ENCODE data around the gene ZNF625. TPM values are rescaled to one million over a fixed set of nuclear protein-coding genes. Genes with fewer than 3 reads are reported as not detected.

Gene ZNF625
- total RNA-seq = under 1 TPM; 0.56 to 0.85 TPM
- 0.58 TPM for polyA plus RNA-seq (2013, experiment 1 of 2)
- polyA plus RNA-seq (2013, experiment 2 of 2) = 1.3 TPM
- 0 to 0.54 (median 0.11) reads per million in 172 experiments for total RNA-seq

- POLR2A ChIA-PET = interaction anchor here (0.7 to 1.6 kb wide), 3 partner anchors 16 to 177 kb away, joined by 3 to 11 read pairs (median 4); partner anchors contain the start of genes ZNF20 and ZNF563
- H3K9me3 Mint-ChIP-seq = no peaks in the 10 kb centered on the region
- peak within 1 kb of the TSS; percentile 33 for H3K27ac Mint-ChIP-seq
These were observed at the start of gene ZNF625 for GRCh38 chr19:12156223-12157058. Gene ZNF625, minus strand, starts transcription at chr19:12156734. Its CDS starts 176 bp downstream, at chr19:12156558.

DNA sequence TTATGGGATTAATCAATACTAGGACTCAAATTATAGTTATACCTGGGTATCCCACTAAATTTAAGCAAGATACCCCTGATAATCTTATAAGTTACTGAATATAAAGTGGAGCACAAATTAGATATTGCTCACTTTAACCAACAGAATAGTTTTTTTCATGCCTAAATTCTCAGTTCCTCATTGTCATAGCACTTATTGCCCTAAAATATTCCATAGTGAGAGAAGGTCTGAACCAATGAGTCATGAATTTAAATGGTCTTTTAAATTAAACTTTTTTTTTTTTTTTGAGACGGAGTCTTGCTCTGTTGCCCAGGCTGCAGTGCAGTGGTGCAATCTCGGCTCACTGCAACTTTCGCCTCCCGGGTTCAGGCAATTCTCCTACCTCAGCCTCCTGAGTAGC, 48.8 kb upstream of the ZNF625 start:
- Mint-ChIP-seq H3K4me3 (no peak overlapping the region), H3K27ac (no peak overlapping the region), H3K4me1 (ENCODE audit: low read depth) (peaks cover 20% of the 10 kb centered on the region), H3K36me3 (ENCODE audit: low read depth) (peaks cover 63% of the 10 kb centered on the region), H3K27me3 (no peaks in the 10 kb centered on the region), H3K9me3 (peaks cover 7% of the 10 kb centered on the region)
- Histone ChIP-seq H3K4me3 (ENCODE audit: low read length) (no peak overlapping the region), H3K4me1 (ENCODE audit: insufficient read depth, low read length) (peaks cover 5% of the 10 kb centered on the region), H3K9me3 (ENCODE audit: control insufficient read depth in 1 of 2, insufficient read depth in 1 of 2, low read length in 2 of 2) (peaks cover 25 to 35% of the 10 kb centered on the region in 2 experiments), H3K27ac (ENCODE audit: low read depth in 1 of 2, low read length in 2 of 2) (no peak overlapping the region), H3K36me3 (ENCODE audit: insufficient read depth, low read length) (no peaks in the 10 kb centered on the region), H3K27me3 (ENCODE audit: control insufficient read depth in 1 of 2, insufficient read depth in 2 of 2, low read length in 2 of 2) (no peaks in the 10 kb centered on the region)
- ChIA-PET CTCF (no interaction called here), POLR2A (interaction anchor here (0.7 kb wide), 1 partner anchor 19 kb away, joined by 3 read pairs; no protein-coding TSS in a partner anchor)
- ATAC-seq (ENCODE audit: poor library complexity) (no peak), DNase-seq (no peak)
- intact Hi-C loops (cut with DNase I, micrococcal nuclease) = loop anchor here (5.0 to 10.0 kb wide), 2 partner anchors 67 to 90 kb away; partner anchors contain the start of gene ZNF44 (in 1 of the 2)
- TF ChIP-seq, protein P1, sequence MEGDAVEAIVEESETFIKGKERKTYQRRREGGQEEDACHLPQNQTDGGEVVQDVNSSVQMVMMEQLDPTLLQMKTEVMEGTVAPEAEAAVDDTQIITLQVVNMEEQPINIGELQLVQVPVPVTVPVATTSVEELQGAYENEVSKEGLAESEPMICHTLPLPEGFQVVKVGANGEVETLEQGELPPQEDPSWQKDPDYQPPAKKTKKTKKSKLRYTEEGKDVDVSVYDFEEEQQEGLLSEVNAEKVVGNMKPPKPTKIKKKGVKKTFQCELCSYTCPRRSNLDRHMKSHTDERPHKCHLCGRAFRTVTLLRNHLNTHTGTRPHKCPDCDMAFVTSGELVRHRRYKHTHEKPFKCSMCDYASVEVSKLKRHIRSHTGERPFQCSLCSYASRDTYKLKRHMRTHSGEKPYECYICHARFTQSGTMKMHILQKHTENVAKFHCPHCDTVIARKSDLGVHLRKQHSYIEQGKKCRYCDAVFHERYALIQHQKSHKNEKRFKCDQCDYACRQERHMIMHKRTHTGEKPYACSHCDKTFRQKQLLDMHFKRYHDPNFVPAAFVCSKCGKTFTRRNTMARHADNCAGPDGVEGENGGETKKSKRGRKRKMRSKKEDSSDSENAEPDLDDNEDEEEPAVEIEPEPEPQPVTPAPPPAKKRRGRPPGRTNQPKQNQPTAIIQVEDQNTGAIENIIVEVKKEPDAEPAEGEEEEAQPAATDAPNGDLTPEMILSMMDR (IDR thresholded peaks at IDR 0.05) = no peak

More at GRCh38 chr19:12156223-12157058, at the start of gene ZNF625:
- no peaks in the 10 kb centered on the region for H3K27me3 Mint-ChIP-seq
- DNase-seq (peak in 5 of 14 experiments; percentile 22 to 40 (median 32)), ATAC-seq (ENCODE audit: poor library complexity) (peak; percentile 37)
- peak within 1 kb of the TSS; percentile 82 for H3K4me3 Mint-ChIP-seq
- H3K4me1 Mint-ChIP-seq (ENCODE audit: low read depth) = peaks cover 23% of the 10 kb centered on the region
- Histone ChIP-seq H3K9me3 (ENCODE audit: control insufficient read depth in 1 of 2, insufficient read depth in 1 of 2, low read length in 2 of 2) (no peaks in the 10 kb centered on the region), H3K27me3 (ENCODE audit: control insufficient read depth in 1 of 2, insufficient read depth in 2 of 2, low read length in 2 of 2) (peaks cover 0 to 7% of the 10 kb centered on the region in 2 experiments), H3K27ac (ENCODE audit: low read depth in 1 of 2, low read length in 2 of 2) (no peak within 1 kb of the TSS), H3K36me3 (ENCODE audit: insufficient read depth, low read length) (no peaks in the 10 kb centered on the region), H3K4me3 (ENCODE audit: low read length) (peak within 1 kb of the TSS; percentile 64), H3K4me1 (ENCODE audit: insufficient read depth, low read length) (peaks cover 36% of the 10 kb centered on the region)
- CTCF ChIA-PET = interaction anchor here (0.6 to 1.5 kb wide), 2 partner anchors 97 to 611 kb away, joined by 3 to 4 read pairs; no protein-coding TSS in a partner anchor
- intact Hi-C loops (cut with DNase I, micrococcal nuclease) = no loop called here
- TF ChIP-seq, protein P1 (IDR thresholded peaks at IDR 0.05) = no peak
- H3K36me3 Mint-ChIP-seq (ENCODE audit: low read depth) = peaks cover 10% of the 10 kb centered on the region

- H3K9me3 Mint-ChIP-seq = peaks cover 5% of the 10 kb centered on the region
- intact Hi-C loops (cut with DNase I, micrococcal nuclease) = loop anchor here (1.0 to 10.0 kb wide), 6 partner anchors 90 to 470 kb away; partner anchors contain the start of genes ZNF44 (in 2 of the 2) and ZNF563 (in 1 of the 2)
- Histone ChIP-seq H3K27ac (ENCODE audit: low read depth in 1 of 2, low read length in 2 of 2) (no peak overlapping the region), H3K4me1 (ENCODE audit: insufficient read depth, low read length) (peaks cover 15% of the 10 kb centered on the region), H3K9me3 (ENCODE audit: control insufficient read depth in 1 of 2, insufficient read depth in 1 of 2, low read length in 2 of 2) (peaks cover 6 to 18% of the 10 kb centered on the region in 2 experiments), H3K36me3 (ENCODE audit: insufficient read depth, low read length) (no peaks in the 10 kb centered on the region), H3K27me3 (ENCODE audit: control insufficient read depth in 1 of 2, insufficient read depth in 2 of 2, low read length in 2 of 2) (no peaks in the 10 kb centered on the region), H3K4me3 (ENCODE audit: low read length) (no peak overlapping the region)
- no peaks in the 10 kb centered on the region for H3K27me3 Mint-ChIP-seq
- peak; percentile 91 for ATAC-seq (ENCODE audit: poor library complexity)
- peak; percentile 44 to 79 (median 60) for DNase-seq
- H3K27ac Mint-ChIP-seq = peak overlapping the region; percentile 51
- TF ChIP-seq, protein P1 (IDR thresholded peaks at IDR 0.05) = peak; percentile 71
- POLR2A ChIA-PET = no interaction called here
- peaks cover 47% of the 10 kb centered on the region for H3K4me1 Mint-ChIP-seq (ENCODE audit: low read depth)
- CTCF ChIA-PET = interaction anchor here (1.2 kb wide), 1 partner anchor 152 kb away, joined by 4 read pairs; no protein-coding TSS in a partner anchor
- H3K4me3 Mint-ChIP-seq = peak overlapping the region; percentile 49
- H3K36me3 Mint-ChIP-seq (ENCODE audit: low read depth) = peaks cover 54% of the 10 kb centered on the region
These were observed 45.7 kb upstream of the ZNF625 start for GRCh38 chr19:12202250-12202649.
